Renal pelvis (tissue), 4 donors: ENCODE data around the gene MPRIP. TPM values are rescaled to one million over a fixed set of nuclear protein-coding genes. Genes with fewer than 3 reads are reported as not detected.

Experiments
- DNase-seq: peaks from one replicate; pipeline ENCODE4 v3.0.0-alpha.2; 2013
- polyA plus RNA-seq, 3 donors: library from polyadenylated mRNA; unstranded; fragments of 120-200 nt; gene quantifications; one replicate each; pipeline ENCODE4 v1.2.1, GENCODE V29; 2013; ENCODE audit not compliant: insufficient read length in 3 of 3

The MPRIP gene
- polyA plus RNA-seq, 3 donors: 164 to 176 (median 171) TPM

- DNase-seq: no peak
Observed at GRCh38 chr17:17165666-17166308, 123.5 kb downstream of the MPRIP start.

- DNase-seq: no peak
Observed at GRCh38 chr17:17166446-17166845, 124.2 kb downstream of the MPRIP start.

GRCh38 chr17:17167356-17167755 lies 125.1 kb downstream of the MPRIP start:
- DNase-seq: no peak

- no peak for DNase-seq
Observed at GRCh38 chr17:17167986-17168385, 125.7 kb downstream of the MPRIP start.

- no peak for DNase-seq
Observed at GRCh38 chr17:17168401-17168800, 126.1 kb downstream of the MPRIP start.

GRCh38 chr17:17169396-17169795 lies 127.1 kb downstream of the MPRIP start:
- DNase-seq: no peak

- DNase-seq: no peak
Observed at GRCh38 chr17:17170346-17170985, 128.2 kb downstream of the MPRIP start.

- DNase-seq: no peak
Observed at GRCh38 chr17:17171186-17171585, 128.9 kb downstream of the MPRIP start.

- DNase-seq: no peak
Observed at GRCh38 chr17:17172001-17172939, 130.0 kb downstream of the MPRIP start.

GRCh38 chr17:17172990-17173389 lies 130.7 kb downstream of the MPRIP start:
- DNase-seq: no peak

- no peak for DNase-seq
Observed at GRCh38 chr17:17173921-17174320, 131.7 kb downstream of the MPRIP start.

- DNase-seq: no peak
Observed at GRCh38 chr17:17175340-17175739, 133.1 kb downstream of the MPRIP start.

- no peak for DNase-seq
Observed at GRCh38 chr17:17175917-17176316, 133.7 kb downstream of the MPRIP start.

- DNase-seq: no peak
Observed at GRCh38 chr17:17176341-17176740, 134.1 kb downstream of the MPRIP start.

GRCh38 chr17:17177176-17177575 lies 134.9 kb downstream of the MPRIP start:
- no peak for DNase-seq

GRCh38 chr17:17179371-17179827 lies 137.1 kb downstream of the MPRIP start:
- no peak for DNase-seq

- no peak for DNase-seq
Observed at GRCh38 chr17:17180141-17180603, 137.9 kb downstream of the MPRIP start.

- no peak for DNase-seq
Observed at GRCh38 chr17:17180741-17181525, 138.7 kb downstream of the MPRIP start.

- no peak for DNase-seq
Observed at GRCh38 chr17:17181666-17182597, 139.7 kb downstream of the MPRIP start.

- DNase-seq: no peak
Observed at GRCh38 chr17:17182598-17183136, 140.4 kb downstream of the MPRIP start.
